ENCODE measurements around the gene CDCA8.

DNA sequence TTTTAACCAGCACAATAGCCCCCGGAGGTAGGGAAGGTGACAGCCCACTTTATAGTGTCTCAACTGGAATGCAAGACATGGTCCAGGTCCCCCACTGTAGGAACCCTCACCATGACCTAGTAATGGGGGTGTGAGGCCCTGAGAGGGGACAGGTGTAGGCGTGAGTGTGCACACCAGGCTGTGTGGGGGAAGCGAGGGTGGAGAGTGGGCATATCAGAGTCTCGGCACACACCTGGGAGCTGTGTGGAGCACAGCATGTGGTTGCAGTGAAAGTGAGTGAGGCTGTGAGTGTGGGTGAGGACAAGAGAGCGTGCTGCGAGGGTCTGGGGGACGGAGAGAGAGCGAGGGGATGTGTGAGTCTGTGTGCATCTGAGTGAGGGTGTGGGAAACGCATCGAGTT lies 40.5 kb upstream of the CDCA8 start:
- TF ChIP-seq, protein P1, sequence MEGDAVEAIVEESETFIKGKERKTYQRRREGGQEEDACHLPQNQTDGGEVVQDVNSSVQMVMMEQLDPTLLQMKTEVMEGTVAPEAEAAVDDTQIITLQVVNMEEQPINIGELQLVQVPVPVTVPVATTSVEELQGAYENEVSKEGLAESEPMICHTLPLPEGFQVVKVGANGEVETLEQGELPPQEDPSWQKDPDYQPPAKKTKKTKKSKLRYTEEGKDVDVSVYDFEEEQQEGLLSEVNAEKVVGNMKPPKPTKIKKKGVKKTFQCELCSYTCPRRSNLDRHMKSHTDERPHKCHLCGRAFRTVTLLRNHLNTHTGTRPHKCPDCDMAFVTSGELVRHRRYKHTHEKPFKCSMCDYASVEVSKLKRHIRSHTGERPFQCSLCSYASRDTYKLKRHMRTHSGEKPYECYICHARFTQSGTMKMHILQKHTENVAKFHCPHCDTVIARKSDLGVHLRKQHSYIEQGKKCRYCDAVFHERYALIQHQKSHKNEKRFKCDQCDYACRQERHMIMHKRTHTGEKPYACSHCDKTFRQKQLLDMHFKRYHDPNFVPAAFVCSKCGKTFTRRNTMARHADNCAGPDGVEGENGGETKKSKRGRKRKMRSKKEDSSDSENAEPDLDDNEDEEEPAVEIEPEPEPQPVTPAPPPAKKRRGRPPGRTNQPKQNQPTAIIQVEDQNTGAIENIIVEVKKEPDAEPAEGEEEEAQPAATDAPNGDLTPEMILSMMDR (IDR thresholded peaks at IDR 0.05; ENCODE audit: low read length): no peak
- TF ChIP-seq EZH2 (IDR thresholded peaks at IDR 0.05; ENCODE audit: borderline replicate concordance, low read length): no peak

Measured in OCI-LY1 (cell line).